ENCODE data around the gene CLN6. TPM values are rescaled to one million over a fixed set of nuclear protein-coding genes. Genes with fewer than 3 reads are reported as not detected.

CLN6 gene
- total and polyA plus RNA-seq, 4 donors: 5.3 to 16.8 (median 9.8) TPM

DNA sequence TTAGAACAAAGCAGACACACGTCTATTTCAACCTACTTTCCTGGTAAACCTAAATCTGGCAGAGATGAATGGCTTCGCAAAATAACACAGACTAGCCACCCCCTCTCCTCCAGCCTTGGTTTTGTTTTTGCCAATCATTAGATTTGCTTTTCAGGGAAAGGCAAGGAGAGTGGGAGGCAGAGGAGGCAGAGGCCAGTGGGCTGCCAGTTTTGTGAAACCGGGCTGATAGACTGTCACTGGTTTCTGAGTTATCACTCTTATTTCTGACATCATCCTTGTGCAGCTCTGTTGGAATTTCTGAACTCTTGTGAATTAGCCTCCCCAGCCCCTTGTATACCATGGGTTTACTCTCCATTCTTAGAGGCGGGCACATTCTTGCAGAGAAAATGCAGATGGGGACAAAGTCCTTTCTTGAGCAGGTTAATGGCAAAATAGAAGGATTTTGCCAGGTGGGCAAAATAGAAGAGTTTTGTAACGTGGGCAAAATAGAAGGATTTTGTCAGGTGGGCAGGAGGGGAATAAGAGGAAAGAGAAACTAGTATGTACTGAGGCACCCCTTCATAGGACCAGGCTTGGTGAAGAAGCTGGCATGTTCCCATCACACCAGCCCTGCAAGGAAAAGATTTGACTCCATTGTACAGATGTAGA lies 44.8 kb upstream of the CLN6 start:
- 57 to 59% methylated on average over 5 of the region's 5 CpGs for WGBS, 2 donors
- Histone ChIP-seq H3K4me1 (ENCODE audit: control insufficient read depth in 1 of 2, insufficient read depth in 2 of 2, low read length in 2 of 2) (peaks cover 9 to 10% of the 10 kb centered on the region in 2 donors), H3K27ac (ENCODE audit: low read depth in 1 of 2, low read length in 2 of 2) (peak overlapping the region in 1 of 2 donors; percentile 53)

DNA sequence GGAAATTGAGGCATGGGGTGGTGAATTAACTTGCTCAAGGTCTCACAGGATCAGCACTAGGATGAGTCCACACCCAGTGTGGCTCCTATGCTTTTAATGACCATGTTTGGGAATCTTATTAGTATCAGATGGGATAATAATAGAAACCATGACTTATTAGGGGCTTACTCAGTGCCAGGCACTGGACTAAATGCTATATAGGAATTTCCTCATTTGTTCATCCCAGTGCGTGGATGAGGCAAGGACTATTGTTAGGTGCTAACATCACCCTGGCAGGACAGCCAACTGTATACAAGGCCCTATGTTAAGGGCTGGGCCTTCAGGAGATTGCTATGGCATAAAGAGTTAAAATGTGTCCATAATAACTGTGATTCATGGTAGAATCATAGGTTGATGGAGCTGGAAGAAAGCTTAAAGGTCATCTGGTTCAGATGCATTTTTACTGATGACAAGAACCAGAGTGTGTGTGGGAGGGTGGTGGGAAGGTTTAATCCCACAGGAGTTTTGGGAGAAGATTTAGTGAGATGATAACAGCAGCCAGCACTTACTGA lies 43.3 kb upstream of the CLN6 start:
- ATAC-seq (ENCODE audit: low FRiP score) (no peak), DNase-seq (no peak)
- intact Hi-C loops (cut with DNase I): no loop called here
- Histone ChIP-seq H3K4me1 (ENCODE audit: control insufficient read depth in 1 of 2, insufficient read depth in 2 of 2, low read length in 2 of 2) (peaks cover 9 to 10% of the 10 kb centered on the region in 2 donors), H3K27ac (ENCODE audit: low read depth in 1 of 2, low read length in 2 of 2) (peak overlapping the region; percentile 74 to 78), H3K27me3 (ENCODE audit: control insufficient read depth in 1 of 2, insufficient read depth in 2 of 2, low read length in 1 of 2) (no peaks in the 10 kb centered on the region), H3K9me3 (ENCODE audit: control insufficient read depth, low read length) (no peaks in the 10 kb centered on the region), H3K36me3 (ENCODE audit: control insufficient read depth in 1 of 2, insufficient read depth in 2 of 2, low read length in 1 of 2) (no peaks in the 10 kb centered on the region), H3K4me3 (ENCODE audit: low read length in 2 of 2) (no peak overlapping the region)
- 8 to 14% methylated on average over 1 of the region's 1 CpG for WGBS, 2 donors

More for the DNA sequence above, 44.8 kb upstream of the CLN6 start:
- Histone ChIP-seq H3K4me3 (ENCODE audit: low read length in 2 of 2) (no peak overlapping the region), H3K27me3 (ENCODE audit: control insufficient read depth in 1 of 2, insufficient read depth in 2 of 2, low read length in 1 of 2) (no peaks in the 10 kb centered on the region), H3K36me3 (ENCODE audit: control insufficient read depth in 1 of 2, insufficient read depth in 2 of 2, low read length in 1 of 2) (no peaks in the 10 kb centered on the region), H3K9me3 (ENCODE audit: control insufficient read depth, low read length) (no peaks in the 10 kb centered on the region)
- ATAC-seq (ENCODE audit: low FRiP score) (no peak), DNase-seq (no peak)
- intact Hi-C loops (cut with DNase I): no loop called here

DNA sequence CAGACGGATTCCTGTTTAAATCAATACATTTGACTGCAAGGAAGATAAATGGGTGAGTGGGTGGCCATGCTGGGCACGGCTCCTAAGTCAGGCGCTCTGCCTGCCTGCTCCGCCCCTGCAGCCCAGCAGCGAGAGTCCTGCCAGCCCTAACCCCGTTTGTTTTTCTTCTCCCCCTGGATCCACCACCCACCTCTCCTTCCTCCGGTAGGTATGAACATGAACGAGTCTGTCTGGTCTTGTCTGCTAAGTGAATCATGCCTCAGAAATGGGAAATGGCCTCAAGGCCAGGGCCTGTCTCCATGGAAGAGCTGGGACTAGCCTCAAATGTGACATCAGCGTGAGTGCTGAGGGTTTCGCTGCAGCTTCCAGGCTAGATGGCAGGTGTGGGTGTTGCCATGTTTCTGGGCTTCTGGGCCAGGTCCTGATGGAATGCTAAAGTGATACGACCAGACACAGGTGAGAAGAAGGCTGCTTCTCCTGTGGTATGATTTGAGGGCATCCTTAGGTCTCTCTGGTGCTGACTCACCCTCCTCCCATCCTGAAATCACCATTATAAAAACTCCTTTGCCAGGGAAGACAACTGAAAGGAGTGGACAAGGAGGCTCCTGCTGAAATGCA lies 42.4 kb upstream of the CLN6 start:
- Histone ChIP-seq H3K27ac (ENCODE audit: low read depth in 1 of 2, low read length in 2 of 2) (peak overlapping the region; percentile 74 to 78), H3K27me3 (ENCODE audit: control insufficient read depth in 1 of 2, insufficient read depth in 2 of 2, low read length in 1 of 2) (no peaks in the 10 kb centered on the region), H3K9me3 (ENCODE audit: control insufficient read depth, low read length) (no peaks in the 10 kb centered on the region), H3K36me3 (ENCODE audit: control insufficient read depth in 1 of 2, insufficient read depth in 2 of 2, low read length in 1 of 2) (no peaks in the 10 kb centered on the region), H3K4me3 (ENCODE audit: low read length in 2 of 2) (no peak overlapping the region), H3K4me1 (ENCODE audit: control insufficient read depth in 1 of 2, insufficient read depth in 2 of 2, low read length in 2 of 2) (peaks cover 9 to 10% of the 10 kb centered on the region in 2 donors)
- ATAC-seq (ENCODE audit: low FRiP score) (peak; percentile 71), DNase-seq (no peak)
- intact Hi-C loops (cut with DNase I): no loop called here
- 7 to 8% methylated on average over 11 of the region's 11 CpGs for WGBS, 2 donors

DNA sequence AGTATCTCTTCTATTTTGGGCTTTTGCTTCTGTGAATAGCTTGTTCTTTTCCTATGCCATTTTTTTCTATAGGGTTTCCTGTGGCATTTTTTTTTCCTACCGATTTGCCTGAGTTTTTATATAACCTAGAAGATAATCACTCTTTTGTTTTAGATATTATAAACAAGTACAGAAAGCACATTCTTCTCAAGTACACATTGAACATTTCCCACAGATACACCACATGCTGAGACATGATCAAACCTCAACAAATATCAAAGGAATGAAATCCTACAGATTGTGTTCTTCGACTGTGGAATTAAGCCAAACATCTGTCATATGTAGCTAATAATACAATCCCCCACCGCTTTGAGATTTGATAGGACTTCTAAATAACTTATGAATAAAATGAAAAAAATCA lies 38.9 kb upstream of the CLN6 start:
- intact Hi-C loops (cut with DNase I): no loop called here
- ATAC-seq (ENCODE audit: low FRiP score) (no peak), DNase-seq (no peak)
- no peak overlapping the region for H3K27ac ChIP-seq (ENCODE audit: low read depth in 1 of 2, low read length in 2 of 2)
- no peaks in the 10 kb centered on the region for H3K9me3 ChIP-seq (ENCODE audit: control insufficient read depth, low read length)
- H3K4me1 ChIP-seq (ENCODE audit: control insufficient read depth in 1 of 2, insufficient read depth in 2 of 2, low read length in 2 of 2): peaks cover 2 to 8% of the 10 kb centered on the region in 2 donors
- no peak overlapping the region for H3K4me3 ChIP-seq (ENCODE audit: low read length in 2 of 2)
- WGBS, 2 donors: 29 to 34% methylated on average over 3 of the region's 3 CpGs
- H3K27me3 ChIP-seq (ENCODE audit: control insufficient read depth in 1 of 2, insufficient read depth in 2 of 2, low read length in 1 of 2): no peaks in the 10 kb centered on the region
- H3K36me3 ChIP-seq (ENCODE audit: control insufficient read depth in 1 of 2, insufficient read depth in 2 of 2, low read length in 1 of 2): no peaks in the 10 kb centered on the region

DNA sequence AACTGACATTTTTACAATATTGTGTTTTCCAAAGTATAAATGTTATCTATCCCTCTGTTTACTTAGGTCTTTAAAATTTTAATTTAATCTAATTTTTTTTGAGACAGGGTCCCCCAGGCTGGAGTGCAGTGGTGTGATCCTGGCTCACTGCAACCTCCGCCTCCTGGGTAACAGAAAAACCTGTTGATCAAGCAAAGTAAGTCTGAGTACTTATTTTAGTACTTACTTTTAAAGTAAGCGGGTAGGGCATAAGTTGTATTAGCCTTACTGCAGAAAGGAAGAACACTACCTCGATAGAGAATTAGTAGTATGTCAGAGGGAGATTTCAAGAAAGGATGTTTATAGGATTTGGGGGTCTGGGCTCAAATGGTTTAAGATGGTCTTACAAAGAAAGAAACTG lies 36.1 kb upstream of the CLN6 start:
- intact Hi-C loops (cut with DNase I): no loop called here
- Histone ChIP-seq H3K27ac (ENCODE audit: low read depth in 1 of 2, low read length in 2 of 2) (no peak overlapping the region), H3K4me1 (ENCODE audit: control insufficient read depth in 1 of 2, insufficient read depth in 2 of 2, low read length in 2 of 2) (no peaks in the 10 kb centered on the region), H3K4me3 (ENCODE audit: low read length in 2 of 2) (no peak overlapping the region), H3K36me3 (ENCODE audit: control insufficient read depth in 1 of 2, insufficient read depth in 2 of 2, low read length in 1 of 2) (no peaks in the 10 kb centered on the region), H3K27me3 (ENCODE audit: control insufficient read depth in 1 of 2, insufficient read depth in 2 of 2, low read length in 1 of 2) (no peaks in the 10 kb centered on the region), H3K9me3 (ENCODE audit: control insufficient read depth, low read length) (no peaks in the 10 kb centered on the region)
- DNase-seq: no peak
- no peak for ATAC-seq (ENCODE audit: low FRiP score)
- WGBS, 2 donors: 89 to 91% methylated on average over 3 of the region's 3 CpGs

DNA sequence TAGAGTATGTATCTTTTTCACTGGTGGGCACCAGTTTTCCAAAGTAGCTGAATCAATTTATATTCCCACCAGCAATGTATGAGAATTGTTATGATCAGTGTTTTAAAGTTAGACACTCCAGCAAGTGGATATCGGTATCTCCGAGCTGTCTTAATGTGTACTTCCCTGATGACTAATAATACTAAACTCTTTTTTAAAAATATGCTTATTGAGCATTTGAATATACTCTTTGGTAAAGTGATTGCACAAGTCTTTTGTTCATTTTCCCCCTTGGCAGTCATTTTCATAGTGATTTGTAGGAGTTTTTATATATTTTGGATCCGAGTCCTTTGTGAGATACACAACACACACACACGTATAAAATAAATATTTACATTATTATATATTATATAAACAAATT lies 35.6 kb upstream of the CLN6 start:
- 73 to 75% methylated on average over 4 of the region's 4 CpGs for WGBS, 2 donors
- H3K36me3 ChIP-seq (ENCODE audit: control insufficient read depth in 1 of 2, insufficient read depth in 2 of 2, low read length in 1 of 2): no peaks in the 10 kb centered on the region
- intact Hi-C loops (cut with DNase I): no loop called here
- no peak overlapping the region for H3K4me3 ChIP-seq (ENCODE audit: low read length in 2 of 2)
- ATAC-seq (ENCODE audit: low FRiP score) (no peak), DNase-seq (no peak)
- H3K9me3 ChIP-seq (ENCODE audit: control insufficient read depth, low read length): no peaks in the 10 kb centered on the region
- H3K27me3 ChIP-seq (ENCODE audit: control insufficient read depth in 1 of 2, insufficient read depth in 2 of 2, low read length in 1 of 2): no peaks in the 10 kb centered on the region
- no peaks in the 10 kb centered on the region for H3K4me1 ChIP-seq (ENCODE audit: control insufficient read depth in 1 of 2, insufficient read depth in 2 of 2, low read length in 2 of 2)
- H3K27ac ChIP-seq (ENCODE audit: low read depth in 1 of 2, low read length in 2 of 2): no peak overlapping the region

DNA sequence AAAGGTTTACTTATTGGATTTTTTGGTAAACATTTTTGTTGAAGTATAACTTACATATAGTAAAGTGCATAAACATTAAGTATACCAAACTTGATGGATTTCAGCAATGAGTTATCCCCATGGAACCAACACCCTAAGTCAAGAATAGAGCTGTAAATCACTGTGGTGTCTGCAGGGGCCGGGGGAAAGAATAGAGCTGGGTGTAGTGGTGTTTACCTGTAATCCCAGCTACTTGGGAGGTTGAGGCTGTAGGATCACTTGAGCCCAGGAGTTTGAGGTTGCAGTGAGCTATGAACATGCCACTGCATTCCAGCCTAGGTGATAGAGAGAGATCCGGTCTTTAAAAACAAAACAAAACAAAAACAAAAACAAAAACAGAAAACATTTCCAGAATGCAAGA lies 34.8 kb upstream of the CLN6 start:
- no peak for ATAC-seq (ENCODE audit: low FRiP score)
- WGBS, 2 donors: 44 to 49% methylated on average over 2 of the region's 2 CpGs
- intact Hi-C loops (cut with DNase I): no loop called here

DNA sequence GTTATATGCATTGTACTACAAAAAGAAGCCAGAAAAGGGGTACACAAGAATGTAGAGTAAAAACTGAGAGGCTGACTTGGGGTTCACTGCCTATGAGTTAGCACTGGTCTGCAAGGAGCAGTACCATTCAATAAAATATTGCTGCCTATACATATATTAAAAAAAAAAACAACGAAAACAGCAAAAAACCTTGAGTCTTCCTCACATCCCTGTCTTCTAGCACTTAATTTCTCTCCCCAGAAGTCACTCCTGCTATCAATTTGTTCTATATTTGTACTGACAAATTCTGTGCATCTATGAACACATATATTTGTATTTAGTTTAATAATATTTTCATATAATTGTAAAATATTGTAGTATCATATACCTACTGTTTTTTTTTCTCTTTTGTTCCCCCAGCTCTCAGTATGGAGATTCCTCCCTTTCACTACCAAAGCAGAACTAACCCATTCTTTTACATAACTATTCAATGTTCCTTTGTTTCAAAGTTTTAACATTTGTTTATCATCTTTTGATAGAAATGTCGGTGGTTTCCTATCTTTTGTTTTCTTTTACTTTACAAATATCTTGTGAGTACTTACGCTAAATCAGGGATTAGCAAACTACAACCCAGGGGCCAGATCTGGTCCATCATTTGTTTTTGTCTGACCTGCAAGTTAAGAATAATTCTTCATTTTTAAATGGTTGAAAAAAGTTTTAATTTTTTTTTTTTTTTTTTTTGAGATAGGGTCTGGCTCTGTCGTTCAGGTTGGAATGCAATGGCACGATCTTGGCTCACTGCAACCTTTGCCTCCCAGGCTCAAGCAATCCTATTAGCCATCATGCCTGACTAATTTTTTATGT lies 33.2 kb upstream of the CLN6 start:
- no peak overlapping the region for H3K4me3 ChIP-seq (ENCODE audit: low read length in 2 of 2)
- ATAC-seq (ENCODE audit: low FRiP score) (no peak), DNase-seq (no peak)
- no peaks in the 10 kb centered on the region for H3K9me3 ChIP-seq (ENCODE audit: control insufficient read depth, low read length)
- H3K27me3 ChIP-seq (ENCODE audit: control insufficient read depth in 1 of 2, insufficient read depth in 2 of 2, low read length in 1 of 2): no peaks in the 10 kb centered on the region
- WGBS, 2 donors: 42 to 47% methylated on average over 5 of the region's 5 CpGs
- H3K4me1 ChIP-seq (ENCODE audit: control insufficient read depth in 1 of 2, insufficient read depth in 2 of 2, low read length in 2 of 2): no peaks in the 10 kb centered on the region
- no peaks in the 10 kb centered on the region for H3K36me3 ChIP-seq (ENCODE audit: control insufficient read depth in 1 of 2, insufficient read depth in 2 of 2, low read length in 1 of 2)
- intact Hi-C loops (cut with DNase I): no loop called here
- no peak overlapping the region for H3K27ac ChIP-seq (ENCODE audit: low read depth in 1 of 2, low read length in 2 of 2)

More for the DNA sequence above, 34.8 kb upstream of the CLN6 start:
- no peaks in the 10 kb centered on the region for H3K9me3 ChIP-seq (ENCODE audit: control insufficient read depth, low read length)
- no peak overlapping the region for H3K4me3 ChIP-seq (ENCODE audit: low read length in 2 of 2)
- no peaks in the 10 kb centered on the region for H3K36me3 ChIP-seq (ENCODE audit: control insufficient read depth in 1 of 2, insufficient read depth in 2 of 2, low read length in 1 of 2)
- no peak overlapping the region for H3K27ac ChIP-seq (ENCODE audit: low read depth in 1 of 2, low read length in 2 of 2)
- no peak for DNase-seq
- no peaks in the 10 kb centered on the region for H3K4me1 ChIP-seq (ENCODE audit: control insufficient read depth in 1 of 2, insufficient read depth in 2 of 2, low read length in 2 of 2)
- H3K27me3 ChIP-seq (ENCODE audit: control insufficient read depth in 1 of 2, insufficient read depth in 2 of 2, low read length in 1 of 2): no peaks in the 10 kb centered on the region
